OCI-LY3 (cell line): Measurements from ENCODE around the gene REXO4.

Experiments used
- EZH2phosphoT487 ChIP-seq: fragments of 200-600 bp; shearing (Covaris generic); IDR thresholded peaks from 2 replicates; pipeline ENCODE4 v1.6.1; 2018; ENCODE audit warnings: antibody characterized with exemption, mixed run types, low read depth
- TF ChIP-seq, protein P1 (sequence below): fragments of 200-600, 300-600 bp; sonication (generic); IDR thresholded peaks from 2 replicates; pipeline ENCODE4 v1.5.1; 2014; ENCODE audit warnings: antibody characterized with exemption, low read length, low read depth

DNA sequence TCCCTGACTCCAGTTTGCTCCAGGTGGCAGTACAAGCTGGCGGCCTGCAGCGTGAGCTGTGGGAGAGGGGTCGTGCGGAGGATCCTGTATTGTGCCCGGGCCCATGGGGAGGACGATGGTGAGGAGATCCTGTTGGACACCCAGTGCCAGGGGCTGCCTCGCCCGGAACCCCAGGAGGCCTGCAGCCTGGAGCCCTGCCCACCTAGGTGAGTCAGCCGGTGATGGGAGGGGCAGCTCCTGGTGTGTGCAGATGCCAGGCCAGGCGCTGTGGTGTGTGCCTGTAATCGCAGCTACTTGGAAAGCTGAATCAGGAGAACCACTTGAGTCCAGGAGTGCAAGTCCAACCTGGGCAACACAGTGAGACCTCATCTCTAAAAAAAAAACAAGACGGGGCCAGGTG lies 31.9 kb upstream of the REXO4 start:
- TF ChIP-seq, protein P1, sequence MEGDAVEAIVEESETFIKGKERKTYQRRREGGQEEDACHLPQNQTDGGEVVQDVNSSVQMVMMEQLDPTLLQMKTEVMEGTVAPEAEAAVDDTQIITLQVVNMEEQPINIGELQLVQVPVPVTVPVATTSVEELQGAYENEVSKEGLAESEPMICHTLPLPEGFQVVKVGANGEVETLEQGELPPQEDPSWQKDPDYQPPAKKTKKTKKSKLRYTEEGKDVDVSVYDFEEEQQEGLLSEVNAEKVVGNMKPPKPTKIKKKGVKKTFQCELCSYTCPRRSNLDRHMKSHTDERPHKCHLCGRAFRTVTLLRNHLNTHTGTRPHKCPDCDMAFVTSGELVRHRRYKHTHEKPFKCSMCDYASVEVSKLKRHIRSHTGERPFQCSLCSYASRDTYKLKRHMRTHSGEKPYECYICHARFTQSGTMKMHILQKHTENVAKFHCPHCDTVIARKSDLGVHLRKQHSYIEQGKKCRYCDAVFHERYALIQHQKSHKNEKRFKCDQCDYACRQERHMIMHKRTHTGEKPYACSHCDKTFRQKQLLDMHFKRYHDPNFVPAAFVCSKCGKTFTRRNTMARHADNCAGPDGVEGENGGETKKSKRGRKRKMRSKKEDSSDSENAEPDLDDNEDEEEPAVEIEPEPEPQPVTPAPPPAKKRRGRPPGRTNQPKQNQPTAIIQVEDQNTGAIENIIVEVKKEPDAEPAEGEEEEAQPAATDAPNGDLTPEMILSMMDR: no peak
- TF ChIP-seq EZH2phosphoT487: no peak
